ENCODE results near the gene NPHP4.
A peak's percentile ranks its signal among the peaks of the same experiment; 100 is the strongest.

The NPHP4 gene

DNA sequence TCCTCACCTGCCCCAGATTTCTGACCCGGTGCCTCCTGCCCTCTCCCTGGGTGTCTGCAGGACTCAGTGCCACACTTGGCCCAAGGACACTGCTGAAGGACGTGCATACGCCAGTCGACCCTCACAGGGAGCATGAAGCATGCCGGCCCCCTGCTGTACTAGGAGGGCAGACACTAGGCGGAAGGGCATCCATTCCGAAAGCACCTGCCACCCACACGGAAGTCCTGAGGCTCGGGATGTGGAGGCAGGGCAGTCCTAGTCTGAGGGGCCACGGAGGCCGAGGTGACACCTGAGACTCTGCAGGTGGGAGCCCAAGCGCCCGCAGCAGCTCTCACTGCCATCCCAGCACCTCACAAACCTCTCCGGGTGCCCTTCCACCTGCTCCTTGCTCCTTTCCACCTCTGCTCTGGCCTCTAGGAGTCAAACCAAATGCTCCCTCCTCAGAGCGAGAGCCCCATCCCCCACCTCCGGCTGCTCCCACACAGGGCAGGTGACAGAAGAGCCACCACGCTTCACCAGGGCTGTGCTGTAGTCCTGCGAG lies 2.4 kb downstream of the NPHP4 start:
- ATAC-seq = no peak

GRCh38 chr1:5989286-5989605 lies 3.0 kb downstream of the NPHP4 start:
- ATAC-seq = no peak
- no peak for DNase-seq

More for the DNA sequence above, 2.4 kb downstream of the NPHP4 start:
- no peak for DNase-seq

DNA sequence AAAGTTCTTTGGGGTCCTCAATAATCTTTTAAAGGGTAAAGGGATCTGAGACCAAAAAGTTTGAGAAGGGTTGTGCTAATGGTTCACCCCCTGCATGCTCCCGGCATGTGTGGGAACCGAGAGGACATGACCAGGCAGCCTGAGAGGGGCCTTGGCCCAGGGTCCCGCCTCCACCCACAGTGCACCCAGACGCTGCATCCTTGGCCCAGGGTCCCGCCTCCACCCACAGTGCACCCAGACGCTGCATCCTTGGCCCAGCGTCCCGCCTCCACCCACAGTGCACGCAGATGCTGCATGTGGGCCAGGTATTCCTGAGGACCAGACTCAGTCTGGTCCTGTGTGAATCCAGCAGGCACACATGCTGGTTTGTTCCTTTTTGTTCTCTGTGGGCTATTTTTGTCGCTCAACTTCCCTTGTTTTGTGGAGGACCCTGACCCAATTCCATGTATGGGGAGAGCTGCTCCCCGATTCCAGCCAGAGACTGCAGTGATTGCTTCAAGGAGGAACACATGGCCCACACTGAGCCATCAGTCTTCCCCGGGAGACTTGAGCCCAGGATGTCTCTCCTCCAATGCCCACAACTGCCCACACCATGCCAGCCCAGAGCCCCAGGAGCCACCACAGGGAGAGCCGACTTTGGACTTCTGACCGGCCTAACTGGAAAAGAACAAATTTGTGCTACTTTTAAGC lies 3.5 kb downstream of the NPHP4 start:
- ATAC-seq (no peak), DNase-seq (no peak)

DNA sequence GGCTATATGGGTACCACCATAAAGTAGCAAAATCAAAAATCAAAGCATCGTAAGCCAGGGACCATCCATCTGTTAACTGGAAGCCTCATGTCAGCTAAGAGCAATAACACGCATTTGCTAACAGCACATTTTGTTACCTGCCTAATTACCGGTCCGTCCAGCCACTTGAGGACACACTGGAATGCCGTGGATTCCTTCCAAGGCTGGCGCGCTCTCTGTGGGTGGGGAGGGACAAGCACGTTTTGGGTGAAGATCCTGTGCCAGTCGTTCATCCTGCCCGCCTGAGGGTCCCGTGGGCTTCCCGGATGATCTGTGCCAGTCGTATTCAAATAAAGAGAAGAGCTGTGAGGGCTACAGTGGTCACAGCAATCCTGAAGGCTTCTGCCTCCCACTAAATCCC lies 6.2 kb downstream of the NPHP4 start:
- no peak for DNase-seq
- no peak for ATAC-seq

DNA sequence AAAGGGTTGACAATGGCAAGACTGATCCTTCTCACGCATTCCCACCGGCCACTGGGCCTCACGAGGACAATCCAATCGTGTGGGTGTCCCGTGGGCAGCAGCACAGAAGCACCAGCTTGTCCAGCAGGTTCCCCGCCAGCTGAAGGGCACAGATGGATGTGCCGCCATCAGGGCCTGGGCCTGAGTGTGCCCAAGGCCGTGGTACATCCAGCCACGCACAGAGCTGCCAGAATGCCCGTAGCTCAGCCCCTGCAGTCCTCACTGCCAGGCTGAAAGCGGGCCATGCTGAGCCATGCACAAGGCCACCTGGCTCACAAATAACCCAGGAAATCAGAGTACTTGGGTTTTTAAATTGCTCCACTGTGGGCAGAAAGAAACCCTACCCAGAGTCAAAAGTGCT lies 7.0 kb downstream of the NPHP4 start:
- DNase-seq = no peak
- no peak for ATAC-seq

- ATAC-seq (no peak), DNase-seq (no peak)
These were observed 8.7 kb downstream of the NPHP4 start for GRCh38 chr1:5983361-5984103.

GRCh38 chr1:5982868-5983267 lies 9.4 kb downstream of the NPHP4 start:
- ATAC-seq = no peak
- DNase-seq = no peak

- DNase-seq = no peak
- no peak for ATAC-seq
These were observed 9.9 kb downstream of the NPHP4 start for GRCh38 chr1:5982276-5982675.

DNA sequence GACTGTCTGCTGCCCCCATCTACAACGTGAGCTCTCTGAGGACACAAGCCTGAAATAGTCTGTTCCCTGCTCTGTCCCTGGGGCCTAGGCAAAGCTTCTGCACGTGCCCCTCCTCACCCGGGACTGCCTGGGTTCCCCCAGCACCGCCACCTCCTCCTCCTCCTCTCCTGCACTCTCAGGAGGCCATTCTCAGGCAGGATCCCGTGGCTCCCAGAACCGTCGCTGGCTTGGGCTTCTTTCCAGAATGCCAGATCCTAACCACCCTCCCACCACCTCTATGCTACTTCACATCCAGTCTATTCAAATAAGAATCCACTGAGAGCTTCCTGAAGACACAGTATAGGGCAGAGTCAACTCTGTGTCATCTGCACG lies 11.2 kb downstream of the NPHP4 start:
- ATAC-seq (no peak), DNase-seq (no peak)

- ATAC-seq (no peak), DNase-seq (no peak)
These were observed 11.8 kb downstream of the NPHP4 start for GRCh38 chr1:5980314-5981008.

DNA sequence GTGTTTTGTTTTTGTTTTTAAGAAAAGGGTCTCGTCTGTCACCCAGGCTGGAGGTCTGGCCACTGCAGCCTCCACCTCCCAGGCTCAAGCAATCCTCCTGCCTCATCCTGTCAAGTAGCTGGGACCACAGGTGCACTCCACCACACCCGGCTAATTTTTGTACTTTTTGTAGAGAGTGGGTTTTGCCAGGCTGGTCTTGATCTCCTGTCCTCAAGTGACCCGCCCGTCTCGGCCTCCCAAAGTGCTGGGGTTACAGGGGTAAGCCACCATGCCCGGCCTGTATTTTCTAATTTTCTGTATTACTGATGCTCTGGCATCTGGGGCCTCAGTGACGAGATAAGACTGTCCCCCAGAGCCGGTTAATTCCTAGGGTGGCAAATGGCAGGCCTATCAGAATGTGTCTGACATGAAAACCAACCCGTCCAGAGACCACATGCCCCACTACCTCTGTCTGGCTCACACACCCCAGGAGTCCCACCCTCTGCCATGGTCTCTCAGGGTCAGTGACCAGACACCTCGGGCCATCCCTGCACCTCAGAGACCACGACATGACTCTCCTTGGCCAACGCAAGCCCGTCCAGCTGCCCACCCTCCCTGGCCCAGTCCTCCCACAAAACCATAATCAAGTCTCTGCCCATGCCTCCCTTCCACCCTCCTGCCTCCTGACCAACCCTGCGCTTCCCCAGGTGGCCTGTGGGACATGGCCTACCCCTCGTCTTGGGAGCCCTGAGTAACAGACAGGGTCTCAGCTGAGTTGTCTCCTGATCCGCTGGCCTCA lies 12.5 kb downstream of the NPHP4 start:
- no peak for ATAC-seq
- no peak for DNase-seq

DNA sequence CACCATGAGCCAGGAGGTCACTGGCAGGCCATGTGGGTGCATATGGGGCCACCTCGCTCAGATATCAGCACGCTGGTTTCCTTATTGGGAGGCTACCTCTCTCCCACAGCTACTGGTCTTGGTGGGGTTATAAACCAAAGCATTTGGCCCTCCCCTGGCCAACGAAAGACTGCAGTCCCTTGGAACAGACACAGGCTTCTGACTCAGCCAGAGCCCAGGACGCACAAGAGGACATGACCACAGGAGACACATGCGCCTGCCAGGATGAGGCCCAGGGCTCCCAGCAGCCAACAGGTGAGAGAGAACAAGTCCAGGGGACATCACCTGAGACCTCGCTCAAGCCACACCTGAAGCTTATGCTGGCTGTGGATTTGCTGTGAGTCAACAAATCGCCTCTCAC lies 13.8 kb downstream of the NPHP4 start:
- DNase-seq (no peak), ATAC-seq (no peak)

GRCh38 chr1:5977494-5978444 lies 14.5 kb downstream of the NPHP4 start:
- ATAC-seq (peak; percentile 13), DNase-seq (no peak)

GRCh38 chr1:5976726-5977493 lies 15.3 kb downstream of the NPHP4 start:
- DNase-seq = no peak
- ATAC-seq = no peak

- ATAC-seq (no peak), DNase-seq (no peak)
These were observed 16.0 kb downstream of the NPHP4 start for GRCh38 chr1:5976231-5976630.

- ATAC-seq (peak; percentile 64), DNase-seq (peak; percentile 54)
These were observed 16.9 kb downstream of the NPHP4 start for GRCh38 chr1:5975133-5975880.

DNA sequence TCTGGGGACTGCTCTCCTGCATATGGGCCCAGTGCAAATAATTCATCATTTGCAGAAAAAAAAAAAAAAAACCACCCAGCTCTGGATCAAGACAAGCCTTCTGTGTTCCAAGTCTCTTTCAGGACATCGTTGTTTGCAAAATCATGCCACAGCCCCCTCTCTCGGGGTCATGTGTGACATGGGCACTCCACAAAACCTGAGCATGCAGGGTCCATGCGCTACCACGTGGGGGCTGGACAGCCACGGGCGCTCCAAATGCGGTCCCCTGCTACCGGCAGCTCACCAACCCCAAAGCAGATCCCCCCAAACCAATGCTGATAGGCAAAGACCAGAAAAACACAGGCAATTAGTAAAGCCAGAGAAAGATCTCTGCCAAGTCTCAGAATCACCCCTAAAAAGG lies 17.6 kb downstream of the NPHP4 start:
- no peak for ATAC-seq
- no peak for DNase-seq

DNA sequence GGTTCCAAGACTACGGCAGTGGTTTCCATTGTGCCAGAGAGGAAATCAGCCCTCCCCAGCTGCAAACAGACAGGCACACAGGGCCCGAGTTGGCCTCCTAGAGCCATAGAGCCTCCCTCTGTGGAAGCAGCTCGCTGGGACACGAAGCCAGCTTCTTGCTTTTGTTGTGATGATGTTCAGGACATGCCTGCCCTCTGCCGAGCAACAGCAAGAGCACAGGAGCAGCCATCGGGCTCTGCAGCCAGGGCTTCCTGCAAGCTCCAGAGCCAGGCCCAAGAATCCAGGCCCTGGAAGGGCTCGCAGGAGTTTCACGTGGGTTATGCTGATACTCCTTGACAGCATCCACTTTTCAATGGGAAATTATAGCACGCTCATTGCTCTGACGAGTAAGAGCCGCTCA lies 18.5 kb downstream of the NPHP4 start:
- DNase-seq = no peak
- no peak for ATAC-seq

DNA sequence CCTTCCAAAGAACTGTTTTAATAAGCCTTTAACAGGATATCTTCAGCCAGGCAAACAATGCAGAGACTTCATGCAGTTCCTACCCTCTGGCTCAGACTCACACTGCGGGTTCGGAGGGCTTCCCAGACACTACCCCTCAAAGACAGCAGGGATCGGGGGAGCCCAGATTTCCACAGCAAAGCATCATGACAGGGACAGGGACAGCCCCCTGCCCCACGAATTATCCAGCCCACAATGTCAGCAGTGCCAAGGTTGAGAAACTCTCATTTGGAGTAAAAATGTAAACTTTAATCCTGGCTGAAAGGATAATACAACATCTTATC lies 20.1 kb downstream of the NPHP4 start:
- ATAC-seq (no peak), DNase-seq (no peak)
